ENCODE data around the gene SDHAF2. TPM values are rescaled to one million over a fixed set of nuclear protein-coding genes. Genes with fewer than 3 reads are reported as not detected.
"Not testable (repeated sequence)": the region's sequence is repeated elsewhere in the genome, so short reads cannot be mapped to it uniquely, and the experiment has no call there.

SDHAF2 gene
- total RNA-seq, 1 donor from 2014 or later, result 35.5 TPM

GRCh38 chr11:61477727-61478148 lies 47.8 kb downstream of the SDHAF2 start:
- no peak overlapping the region for H3K4me3 ChIP-seq (ENCODE audit: low read depth, low read length)
- DNase-seq (ENCODE audit: low read depth), result no peak

GRCh38 chr11:61479360-61480058 lies 49.6 kb downstream of the SDHAF2 start:
- H3K4me3 ChIP-seq (ENCODE audit: low read depth, low read length); H3K36me3 ChIP-seq (ENCODE audit: control insufficient read depth, insufficient read depth, low read length); DNase-seq (ENCODE audit: low read depth): not testable (repeated sequence)
- peaks cover 49% of the 10 kb centered on the region for H3K27me3 ChIP-seq (ENCODE audit: control insufficient read depth, insufficient read depth, low read length)

More at GRCh38 chr11:61477727-61478148, 47.8 kb downstream of the SDHAF2 start:
- TF ChIP-seq CTCF (IDR thresholded peaks at IDR 0.05; ENCODE audit: insufficient read depth, low read length, poor library complexity, severe bottlenecking), result peak; percentile 88
- Histone ChIP-seq H3K27me3 (ENCODE audit: control insufficient read depth, insufficient read depth, low read length) (peaks cover 43% of the 10 kb centered on the region), H3K36me3 (ENCODE audit: control insufficient read depth, insufficient read depth, low read length) (no peaks in the 10 kb centered on the region)

GRCh38 chr11:61480261-61480993 lies 50.5 kb downstream of the SDHAF2 start:
- no peak for TF ChIP-seq CTCF (IDR thresholded peaks at IDR 0.05; ENCODE audit: insufficient read depth, low read length, poor library complexity, severe bottlenecking)
- Histone ChIP-seq H3K4me3 (ENCODE audit: low read depth, low read length) (no peak overlapping the region), H3K36me3 (ENCODE audit: control insufficient read depth, insufficient read depth, low read length) (no peaks in the 10 kb centered on the region), H3K27me3 (ENCODE audit: control insufficient read depth, insufficient read depth, low read length) (peaks cover 52% of the 10 kb centered on the region)
- DNase-seq (ENCODE audit: low read depth), result no peak

- TF ChIP-seq CTCF (IDR thresholded peaks at IDR 0.05; ENCODE audit: insufficient read depth, low read length, poor library complexity, severe bottlenecking), result no peak
- no peak for DNase-seq (ENCODE audit: low read depth)
- no peak overlapping the region for H3K4me3 ChIP-seq (ENCODE audit: low read depth, low read length)
- no peaks in the 10 kb centered on the region for H3K36me3 ChIP-seq (ENCODE audit: control insufficient read depth, insufficient read depth, low read length)
- H3K27me3 ChIP-seq (ENCODE audit: control insufficient read depth, insufficient read depth, low read length), result peaks cover 52% of the 10 kb centered on the region
Observed at GRCh38 chr11:61480994-61481335, 51.0 kb downstream of the SDHAF2 start.

GRCh38 chr11:61481806-61482205 lies 51.9 kb downstream of the SDHAF2 start:
- peaks cover 52% of the 10 kb centered on the region for H3K27me3 ChIP-seq (ENCODE audit: control insufficient read depth, insufficient read depth, low read length)
- no peak for TF ChIP-seq CTCF (IDR thresholded peaks at IDR 0.05; ENCODE audit: insufficient read depth, low read length, poor library complexity, severe bottlenecking)
- no peak overlapping the region for H3K4me3 ChIP-seq (ENCODE audit: low read depth, low read length)
- DNase-seq (ENCODE audit: low read depth), result no peak
- H3K36me3 ChIP-seq (ENCODE audit: control insufficient read depth, insufficient read depth, low read length), result no peaks in the 10 kb centered on the region

GRCh38 chr11:61482513-61482912 lies 52.6 kb downstream of the SDHAF2 start:
- TF ChIP-seq CTCF (IDR thresholded peaks at IDR 0.05; ENCODE audit: insufficient read depth, low read length, poor library complexity, severe bottlenecking), result peak; percentile 63
- DNase-seq (ENCODE audit: low read depth), result no peak
- Histone ChIP-seq H3K4me3 (ENCODE audit: low read depth, low read length) (no peak overlapping the region), H3K36me3 (ENCODE audit: control insufficient read depth, insufficient read depth, low read length) (no peaks in the 10 kb centered on the region), H3K27me3 (ENCODE audit: control insufficient read depth, insufficient read depth, low read length) (peaks cover 56% of the 10 kb centered on the region)

Measured in kidney epithelial cell (primary cell).